ENCODE results near the gene SDK1. TPM values are rescaled to one million over a fixed set of nuclear protein-coding genes. Genes with fewer than 3 reads are reported as not detected.

Gene SDK1
- total RNA-seq, 4 donors from 2014 or later = 1.3 to 5.0 (median 2.0) TPM

GRCh38 chr7:4166340-4166739 lies 865.3 kb downstream of the SDK1 start:
- TF ChIP-seq POLR2A (IDR thresholded peaks at IDR 0.05) (no peak), CTCF (IDR thresholded peaks at IDR 0.05) (no peak)
- 93% methylated on average over 13 of the region's 14 CpGs for WGBS, 2 donors
- no peak overlapping the region for H3K4me3 ChIP-seq (replicated peaks in 1 of 3)
- no peaks in the 10 kb centered on the region for H3K27me3 ChIP-seq
- no peak overlapping the region for H3K27ac ChIP-seq
- intact Hi-C loops (cut with DNase I) = no loop called here
- DNase-seq = no peak
- H3K36me3 ChIP-seq = no peaks in the 10 kb centered on the region
- no peaks in the 10 kb centered on the region for H3K4me1 ChIP-seq
- H3K9me3 ChIP-seq = no peaks in the 10 kb centered on the region

GRCh38 chr7:4166807-4167206 lies 865.8 kb downstream of the SDK1 start:
- no peaks in the 10 kb centered on the region for H3K36me3 ChIP-seq
- H3K4me3 ChIP-seq (replicated peaks in 1 of 3) = no peak overlapping the region
- no peaks in the 10 kb centered on the region for H3K9me3 ChIP-seq
- H3K27ac ChIP-seq = no peak overlapping the region
- TF ChIP-seq POLR2A (IDR thresholded peaks at IDR 0.05) (no peak), CTCF (IDR thresholded peaks at IDR 0.05) (no peak)
- DNase-seq = no peak
- intact Hi-C loops (cut with DNase I) = no loop called here
- no peaks in the 10 kb centered on the region for H3K27me3 ChIP-seq
- H3K4me1 ChIP-seq = no peaks in the 10 kb centered on the region
- 82 to 97% methylated on average over 5 to 8 of the region's 8 CpGs for WGBS, 2 donors

- H3K27me3 ChIP-seq = no peaks in the 10 kb centered on the region
- no peak overlapping the region for H3K27ac ChIP-seq
- no peak overlapping the region for H3K4me3 ChIP-seq (replicated peaks in 1 of 3)
- H3K4me1 ChIP-seq = no peaks in the 10 kb centered on the region
- intact Hi-C loops (cut with DNase I) = no loop called here
- H3K9me3 ChIP-seq = no peaks in the 10 kb centered on the region
- TF ChIP-seq POLR2A (IDR thresholded peaks at IDR 0.05) (no peak), CTCF (IDR thresholded peaks at IDR 0.05) (no peak)
- WGBS, 2 donors = 90 to 93% methylated on average over 10 of the region's 10 CpGs
- no peak for DNase-seq
- no peaks in the 10 kb centered on the region for H3K36me3 ChIP-seq
Observed at GRCh38 chr7:4167385-4167910, 866.4 kb downstream of the SDK1 start.

GRCh38 chr7:4168041-4168440 lies 867.0 kb downstream of the SDK1 start:
- Histone ChIP-seq H3K36me3 (no peaks in the 10 kb centered on the region), H3K27me3 (no peaks in the 10 kb centered on the region), H3K27ac (no peak overlapping the region), H3K9me3 (no peaks in the 10 kb centered on the region), H3K4me1 (no peaks in the 10 kb centered on the region), H3K4me3 (replicated peaks in 1 of 3) (no peak overlapping the region)
- intact Hi-C loops (cut with DNase I) = no loop called here
- no peak for DNase-seq
- TF ChIP-seq CTCF (IDR thresholded peaks at IDR 0.05) (no peak), POLR2A (IDR thresholded peaks at IDR 0.05) (no peak)
- 92 to 96% methylated on average over 8 to 10 of the region's 10 CpGs for WGBS, 2 donors

GRCh38 chr7:4168541-4168940 lies 867.5 kb downstream of the SDK1 start:
- H3K27me3 ChIP-seq = no peaks in the 10 kb centered on the region
- H3K27ac ChIP-seq = no peak overlapping the region

More at GRCh38 chr7:4168541-4168940, 867.5 kb downstream of the SDK1 start:
- Histone ChIP-seq H3K4me1 (no peaks in the 10 kb centered on the region), H3K4me3 (replicated peaks in 1 of 3) (no peak overlapping the region), H3K36me3 (no peaks in the 10 kb centered on the region), H3K9me3 (no peaks in the 10 kb centered on the region)
- 80 to 85% methylated on average over 6 of the region's 7 CpGs for WGBS, 2 donors
- no peak for DNase-seq
- intact Hi-C loops (cut with DNase I) = no loop called here
- no peak for TF ChIP-seq POLR2A (IDR thresholded peaks at IDR 0.05)
- no peak for TF ChIP-seq CTCF (IDR thresholded peaks at IDR 0.05)
